ENCODE data around the gene TACC2.

The TACC2 gene

DNA sequence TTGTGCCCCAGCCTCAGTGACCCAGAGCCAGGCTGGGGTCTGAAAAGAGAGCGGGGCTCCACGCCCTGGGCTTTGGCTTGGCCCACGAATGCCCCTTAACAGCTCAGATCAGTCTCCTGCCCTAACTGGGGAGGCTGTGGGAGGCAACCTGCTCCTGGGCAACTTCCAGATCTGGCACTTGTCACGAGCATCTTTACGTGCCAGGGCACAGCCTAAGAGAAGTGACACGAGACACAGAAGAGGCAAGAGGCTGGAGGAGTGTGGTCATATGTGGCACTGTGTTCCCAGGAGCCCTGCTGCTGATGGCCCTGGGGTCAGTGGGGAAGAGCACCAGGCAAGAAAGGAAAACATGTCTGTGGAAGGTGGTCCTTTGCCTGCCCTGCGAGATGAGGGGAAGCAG lies 184.4 kb downstream of the TACC2 start:
- no peak overlapping the region for H3K4me3 ChIP-seq (ENCODE audit: low read depth, low read length, poor library complexity, severe bottlenecking)
- H3K4me1 ChIP-seq (ENCODE audit: insufficient read depth, low read length, severe bottlenecking), result no peaks in the 10 kb centered on the region
- no peaks in the 10 kb centered on the region for H3K36me3 ChIP-seq (ENCODE audit: insufficient read depth, low read length)
- no peaks in the 10 kb centered on the region for H3F3A ChIP-seq (ENCODE audit: insufficient read depth, low read length)
- TF ChIP-seq EZH2 (IDR thresholded peaks at IDR 0.05; ENCODE audit: borderline replicate concordance, low read length), result no peak
- no peak for TF ChIP-seq CTCF (IDR thresholded peaks at IDR 0.05; ENCODE audit: low read length)
- H4K20me1 ChIP-seq (ENCODE audit: insufficient read depth, low read length), result no peaks in the 10 kb centered on the region
- H3K79me2 ChIP-seq (ENCODE audit: insufficient read depth, low read length), result no peaks in the 10 kb centered on the region
- no peaks in the 10 kb centered on the region for H3K9me2 ChIP-seq (ENCODE audit: low read depth, low read length)
- no peak overlapping the region for H3K9ac ChIP-seq (ENCODE audit: low read length)
- no peaks in the 10 kb centered on the region for H3K27me3 ChIP-seq (ENCODE audit: insufficient read depth, low read length)
- no peak overlapping the region for H3K4me2 ChIP-seq (ENCODE audit: low read length)
- no peak overlapping the region for H2AFZ ChIP-seq (ENCODE audit: low read length)
- no peaks in the 10 kb centered on the region for H3K9me3 ChIP-seq (ENCODE audit: low read length)
- no peak overlapping the region for H3K27ac ChIP-seq (ENCODE audit: low read depth, low read length, poor library complexity, severe bottlenecking)

GRCh38 chr10:122173766-122174435 lies 184.9 kb downstream of the TACC2 start:
- no peaks in the 10 kb centered on the region for H3K4me1 ChIP-seq (ENCODE audit: insufficient read depth, low read length, severe bottlenecking)
- H3K9me2 ChIP-seq (ENCODE audit: low read depth, low read length), result no peaks in the 10 kb centered on the region
- no peak overlapping the region for H3K27ac ChIP-seq (ENCODE audit: low read depth, low read length, poor library complexity, severe bottlenecking)
- no peak overlapping the region for H2AFZ ChIP-seq (ENCODE audit: low read length)
- H3K4me3 ChIP-seq (ENCODE audit: low read depth, low read length, poor library complexity, severe bottlenecking), result no peak overlapping the region
- no peaks in the 10 kb centered on the region for H3K79me2 ChIP-seq (ENCODE audit: insufficient read depth, low read length)
- no peak overlapping the region for H3K4me2 ChIP-seq (ENCODE audit: low read length)
- no peak overlapping the region for H3K9ac ChIP-seq (ENCODE audit: low read length)
- TF ChIP-seq EZH2 (IDR thresholded peaks at IDR 0.05; ENCODE audit: borderline replicate concordance, low read length) (no peak), CTCF (IDR thresholded peaks at IDR 0.05; ENCODE audit: low read length) (no peak)
- no peaks in the 10 kb centered on the region for H3F3A ChIP-seq (ENCODE audit: insufficient read depth, low read length)
- H3K9me3 ChIP-seq (ENCODE audit: low read length), result no peaks in the 10 kb centered on the region
- H3K27me3 ChIP-seq (ENCODE audit: insufficient read depth, low read length), result no peaks in the 10 kb centered on the region
- H3K36me3 ChIP-seq (ENCODE audit: insufficient read depth, low read length), result no peaks in the 10 kb centered on the region
- H4K20me1 ChIP-seq (ENCODE audit: insufficient read depth, low read length), result no peaks in the 10 kb centered on the region

DNA sequence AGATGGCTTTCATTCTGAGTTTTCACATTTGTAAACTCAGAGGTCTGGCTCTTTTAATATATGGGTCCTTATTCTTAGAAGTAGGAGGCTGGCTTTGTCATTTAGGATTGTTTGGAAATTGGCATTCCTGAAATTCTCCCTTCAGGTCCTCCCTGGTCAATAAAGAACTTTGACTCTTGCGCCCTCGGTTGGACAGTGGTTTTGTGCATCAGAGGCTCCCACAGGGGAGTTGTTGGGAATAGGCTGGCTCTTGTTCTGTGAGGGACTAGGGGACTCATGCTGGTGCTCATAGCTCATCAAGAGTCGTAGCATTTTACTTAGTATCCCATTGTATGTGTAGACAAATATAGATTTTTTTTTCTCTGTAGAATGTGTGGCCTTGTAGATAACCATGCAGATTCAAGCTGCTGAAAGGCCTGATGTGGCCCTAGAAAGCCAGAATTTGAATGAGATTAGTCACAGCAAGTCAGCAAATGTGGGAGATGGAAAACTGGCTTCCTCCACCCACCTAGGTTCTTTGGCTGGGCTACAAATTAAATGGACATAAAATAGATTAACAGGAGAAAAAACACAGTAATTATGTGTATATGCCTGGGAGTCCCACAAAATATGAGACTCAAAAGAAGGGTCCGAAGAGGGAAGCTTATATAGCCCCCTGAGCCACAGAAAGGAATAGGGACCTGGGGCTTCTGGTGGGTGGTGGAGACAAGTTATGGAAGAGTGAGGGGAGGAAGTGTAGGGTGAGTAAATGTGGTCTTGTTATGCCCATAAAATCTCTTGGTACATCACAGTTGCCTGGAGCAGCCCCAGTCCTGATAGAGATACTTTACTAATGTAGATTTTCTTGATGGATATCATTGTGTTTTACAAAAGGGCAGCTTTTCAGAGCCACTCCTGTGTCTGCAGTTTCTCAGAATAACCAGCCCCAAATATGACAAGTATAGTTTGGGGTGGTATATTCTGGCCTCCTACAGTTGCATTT lies 187.6 kb downstream of the TACC2 start:
- Histone ChIP-seq H3K4me3 (ENCODE audit: low read depth, low read length, poor library complexity, severe bottlenecking) (no peak overlapping the region), H2AFZ (ENCODE audit: low read length) (no peak overlapping the region), H3K4me1 (ENCODE audit: insufficient read depth, low read length, severe bottlenecking) (no peaks in the 10 kb centered on the region), H3K9me2 (ENCODE audit: low read depth, low read length) (no peaks in the 10 kb centered on the region), H3K4me2 (ENCODE audit: low read length) (no peak overlapping the region), H3K9me3 (ENCODE audit: low read length) (no peaks in the 10 kb centered on the region), H3K79me2 (ENCODE audit: insufficient read depth, low read length) (no peaks in the 10 kb centered on the region), H3K9ac (ENCODE audit: low read length) (no peak overlapping the region), H3K27me3 (ENCODE audit: insufficient read depth, low read length) (no peaks in the 10 kb centered on the region), H3K27ac (ENCODE audit: low read depth, low read length, poor library complexity, severe bottlenecking) (no peak overlapping the region), H3F3A (ENCODE audit: insufficient read depth, low read length) (no peaks in the 10 kb centered on the region), H4K20me1 (ENCODE audit: insufficient read depth, low read length) (no peaks in the 10 kb centered on the region), H3K36me3 (ENCODE audit: insufficient read depth, low read length) (no peaks in the 10 kb centered on the region)
- TF ChIP-seq CTCF (IDR thresholded peaks at IDR 0.05; ENCODE audit: low read length), result no peak
- no peak for TF ChIP-seq EZH2 (IDR thresholded peaks at IDR 0.05; ENCODE audit: borderline replicate concordance, low read length)
